Measurements from ENCODE around the gene HDAC10.
A peak's percentile ranks its signal among the peaks of the same experiment; 100 is the strongest.
"Not testable (repeated sequence)": the region's sequence is repeated elsewhere in the genome, so short reads cannot be mapped to it uniquely, and the experiment has no call there.

HDAC10 gene

DNA sequence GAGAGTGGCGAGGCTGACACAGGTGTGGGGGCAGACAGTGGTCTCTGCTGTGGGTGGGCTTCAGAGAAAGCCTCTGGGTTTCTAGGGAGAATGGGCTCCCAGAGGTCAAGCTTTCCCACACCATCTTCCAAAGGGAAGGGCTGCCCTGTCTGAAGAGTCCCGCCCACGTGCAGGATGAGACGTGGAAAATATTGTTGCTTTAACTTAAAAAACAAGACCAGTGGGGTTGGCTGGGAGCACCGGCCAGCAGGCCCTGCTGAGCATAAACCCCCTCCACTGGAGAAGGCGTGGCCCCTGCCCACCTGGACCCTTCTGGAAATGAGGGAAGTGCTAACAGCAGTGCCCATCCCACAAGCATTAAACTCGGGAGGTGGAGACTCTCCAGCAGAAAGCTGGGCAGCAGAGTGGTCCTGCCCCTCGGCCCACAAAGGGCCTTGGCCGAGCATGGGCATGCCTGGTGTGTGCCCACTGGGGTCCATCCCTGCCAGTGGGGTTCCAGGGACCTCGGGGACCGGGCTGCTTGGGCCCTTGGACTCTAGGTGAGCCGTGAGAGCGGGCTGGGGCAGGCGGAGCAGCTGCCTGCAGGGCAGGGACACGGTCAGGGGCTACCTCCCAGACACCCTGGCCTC is 34.9 kb downstream of the HDAC10 start:
- no peak for DNase-seq

GRCh38 chr22:50215297-50216054 is 35.6 kb downstream of the HDAC10 start:
- DNase-seq = no peak

DNA sequence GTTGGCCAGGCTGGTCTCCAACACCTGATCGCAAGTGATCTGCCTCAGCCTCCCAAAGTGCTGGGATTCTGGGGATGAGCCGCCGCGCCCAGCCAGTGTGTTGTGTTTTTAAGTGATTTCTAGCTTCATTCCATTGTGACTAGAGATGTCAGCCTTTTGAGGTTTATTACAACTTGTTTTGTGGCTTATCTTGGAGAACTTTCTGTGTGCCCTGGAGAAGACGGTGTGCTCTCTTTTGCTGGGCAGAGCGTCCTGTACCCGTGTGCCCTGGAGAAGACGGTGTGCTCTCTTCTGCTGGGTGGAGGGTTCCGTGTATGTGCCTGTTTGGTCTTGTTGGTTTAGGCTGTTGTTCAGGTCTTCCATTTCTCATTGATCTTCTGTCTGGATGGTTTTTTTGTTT is 37.8 kb downstream of the HDAC10 start:
- no peak for DNase-seq

DNA sequence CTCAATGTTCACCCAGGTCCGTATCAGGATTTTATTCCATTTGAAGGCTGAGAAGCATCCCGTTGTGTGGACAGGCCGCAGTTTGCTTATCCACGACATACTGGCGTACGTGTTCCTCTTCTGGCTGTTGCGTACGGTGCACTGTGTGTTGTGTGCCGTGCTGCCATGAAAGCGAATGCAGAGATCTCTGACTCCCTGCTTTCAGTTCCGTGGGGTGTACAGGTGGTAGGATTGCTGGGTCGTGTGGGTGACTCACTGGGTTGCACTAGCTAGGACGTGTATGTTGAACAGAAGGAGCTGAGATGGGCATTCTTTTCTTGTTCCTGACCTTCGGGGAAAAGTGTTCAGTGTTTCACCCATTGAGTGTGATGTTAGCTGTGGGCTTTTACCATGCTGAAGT is 39.9 kb downstream of the HDAC10 start:
- DNase-seq = no peak

- no peak for DNase-seq
Measured at GRCh38 chr22:50210378-50211139, 40.5 kb downstream of the HDAC10 start.

- peak; percentile 77 for DNase-seq
Measured at GRCh38 chr22:50209893-50210292, 41.2 kb downstream of the HDAC10 start.

DNA sequence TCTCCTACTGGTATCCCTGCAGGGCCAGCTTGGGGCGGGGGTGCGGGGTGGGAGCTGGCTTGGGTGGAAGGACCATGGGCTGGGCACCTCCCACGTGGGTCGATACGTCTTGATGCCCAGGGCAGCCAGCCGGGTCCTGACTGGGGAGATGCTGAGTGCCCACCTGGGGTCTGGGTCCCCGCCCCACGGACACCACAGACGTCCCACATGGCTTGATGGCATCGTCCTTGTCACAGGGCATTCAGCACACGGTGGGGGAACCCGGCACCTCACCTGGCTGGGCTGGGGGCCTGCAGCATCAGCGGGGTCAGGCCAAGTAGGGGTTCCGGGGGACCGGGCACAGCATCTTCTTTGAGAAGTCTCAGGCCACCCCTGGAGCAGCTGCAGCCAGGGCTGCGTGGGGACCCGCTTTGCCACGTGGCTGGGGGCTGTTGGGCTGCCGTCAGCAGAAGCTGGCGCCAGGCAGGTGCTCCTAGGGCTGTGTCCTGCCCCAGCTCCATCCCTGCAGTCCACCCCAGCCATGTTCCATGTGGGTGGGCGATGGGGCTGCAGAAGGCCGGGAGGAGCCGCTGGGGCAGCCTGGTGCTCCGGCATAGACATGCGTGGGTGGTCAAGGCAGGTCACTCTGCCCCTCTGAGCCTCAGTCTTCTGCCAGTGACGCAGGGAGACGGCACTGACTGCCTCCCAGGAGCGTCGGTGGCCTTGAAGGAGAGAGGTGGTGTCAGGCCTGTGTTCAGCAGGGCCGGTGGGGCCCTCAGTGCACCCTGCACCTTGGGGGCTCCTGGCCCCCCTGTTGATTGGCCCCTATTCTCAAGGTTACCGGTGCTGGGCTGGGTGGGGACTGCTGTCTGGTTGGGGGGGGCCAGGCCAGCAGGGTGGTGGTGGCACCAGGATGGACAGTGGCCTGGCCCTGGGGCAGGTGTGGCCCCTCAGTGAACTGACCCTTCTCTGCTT is 41.8 kb downstream of the HDAC10 start:
- no peak for DNase-seq

DNA sequence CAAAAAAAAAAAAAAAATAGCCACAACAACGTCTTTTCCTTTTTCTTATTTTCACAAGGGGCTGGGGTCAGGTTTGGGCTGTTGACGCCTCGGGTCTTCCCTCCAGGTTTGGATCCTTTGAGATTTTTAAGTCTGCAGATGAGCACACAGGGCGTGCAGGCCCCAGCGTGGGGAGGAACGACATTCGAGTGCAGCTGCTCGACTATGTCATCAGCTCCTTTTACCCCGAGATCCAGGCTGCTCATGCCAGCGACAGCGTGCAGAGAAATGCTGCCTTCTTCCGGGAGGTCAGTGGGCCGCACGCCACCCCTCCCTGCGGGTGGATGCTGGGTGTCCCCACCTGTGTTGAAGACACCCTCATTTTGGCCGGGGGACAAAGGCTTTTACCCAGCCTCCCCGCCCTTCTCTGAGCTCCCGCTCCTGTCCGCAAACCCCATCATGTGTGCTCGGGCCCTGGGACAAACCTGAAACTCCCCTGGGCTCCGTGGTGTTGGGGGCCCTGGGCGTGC is 42.6 kb downstream of the HDAC10 start:
- DNase-seq = no peak

DNA sequence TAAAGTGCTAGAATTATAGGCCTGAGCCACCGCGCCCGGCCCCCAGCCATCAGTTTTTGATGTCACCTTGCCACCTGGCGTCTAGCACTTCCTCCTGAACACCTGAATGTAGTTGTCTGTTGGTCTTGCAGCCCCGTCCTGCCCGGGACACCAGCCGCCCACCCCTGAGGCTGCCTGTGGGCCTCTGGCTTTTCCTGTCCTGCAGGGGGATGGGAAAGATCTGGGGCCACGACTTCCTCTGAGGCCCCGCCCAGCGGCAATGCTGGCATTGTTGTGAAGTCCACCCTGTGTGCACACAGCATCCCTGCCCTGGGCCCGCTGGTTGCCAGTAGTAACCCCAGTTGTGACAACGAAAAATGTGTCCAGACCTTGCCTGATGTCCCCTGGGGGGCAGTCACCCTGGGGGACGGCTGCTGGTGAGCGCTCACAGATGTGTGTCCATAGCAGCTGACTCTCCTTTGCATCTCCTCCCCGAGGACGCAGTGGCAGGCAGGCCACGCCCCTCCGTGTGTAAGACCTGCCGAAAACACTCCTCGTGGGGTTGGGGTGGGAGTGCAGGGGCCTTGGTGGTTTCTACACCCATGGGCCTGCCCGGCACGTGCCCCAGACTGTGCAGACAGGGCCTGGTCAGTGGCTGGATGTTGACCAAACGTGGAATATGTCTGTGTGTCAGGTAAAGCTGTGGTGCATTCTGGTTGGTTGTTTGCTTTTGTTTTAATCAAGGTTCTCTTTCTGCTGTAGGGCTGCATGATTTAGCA is 43.5 kb downstream of the HDAC10 start:
- DNase-seq = no peak

DNA sequence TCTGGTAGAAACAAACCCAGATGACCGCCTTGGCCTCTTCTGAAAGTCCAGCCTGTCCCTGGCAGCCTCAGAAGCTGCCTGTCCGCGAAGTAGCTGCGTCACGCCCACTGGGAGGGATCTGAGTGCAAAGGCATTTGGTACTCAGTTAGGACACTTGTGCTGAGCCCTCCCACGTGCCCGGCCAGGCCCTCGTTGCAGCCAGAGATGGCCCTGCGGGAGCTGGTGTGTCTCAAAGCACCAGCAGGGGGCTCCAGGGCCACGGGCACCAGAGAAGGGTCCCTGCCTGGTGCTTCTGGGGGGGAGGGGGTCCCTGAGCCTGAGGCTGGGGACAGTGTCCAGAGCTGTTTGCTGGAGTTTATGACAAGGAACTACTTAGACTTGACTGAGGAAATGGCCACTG is 44.5 kb downstream of the HDAC10 start:
- no peak for DNase-seq

DNA sequence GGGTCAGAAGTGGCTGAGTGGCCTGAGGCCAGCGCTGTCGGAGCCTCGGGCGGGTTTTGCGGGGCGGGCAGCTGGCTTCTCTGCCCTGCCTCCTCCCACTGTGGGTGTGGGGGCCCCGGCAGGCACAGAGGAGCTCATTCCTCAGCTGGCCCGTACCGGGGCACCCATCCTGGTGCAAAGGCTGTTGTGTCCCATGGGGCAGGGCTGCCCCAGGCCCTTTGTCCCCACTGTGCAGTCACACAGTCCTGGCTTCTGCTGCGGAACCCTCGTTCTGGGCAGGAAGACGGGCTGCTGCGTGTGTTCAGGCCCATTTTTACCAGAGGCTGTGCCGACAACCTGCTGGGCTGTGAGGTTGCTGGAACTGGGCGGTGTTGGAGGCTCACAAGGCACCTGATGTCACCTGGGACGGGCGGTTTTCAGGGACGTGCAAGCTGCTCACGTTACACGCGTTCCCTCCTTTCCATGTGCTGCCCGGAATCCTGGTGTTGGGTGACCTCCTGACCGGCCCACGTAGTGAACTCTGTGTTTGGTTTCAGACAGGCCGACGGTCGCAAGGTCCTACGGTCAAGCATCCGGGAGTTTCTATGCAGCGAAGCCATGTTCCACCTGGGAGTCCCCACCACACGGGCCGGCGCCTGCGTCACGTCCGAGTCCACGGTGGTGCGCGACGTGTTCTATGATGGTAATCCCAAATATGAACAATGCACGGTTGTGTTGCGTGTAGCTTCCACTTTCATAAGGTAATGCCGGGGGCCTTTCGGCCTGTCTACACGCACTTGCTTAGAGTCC is 45.1 kb downstream of the HDAC10 start:
- DNase-seq = no peak

DNA sequence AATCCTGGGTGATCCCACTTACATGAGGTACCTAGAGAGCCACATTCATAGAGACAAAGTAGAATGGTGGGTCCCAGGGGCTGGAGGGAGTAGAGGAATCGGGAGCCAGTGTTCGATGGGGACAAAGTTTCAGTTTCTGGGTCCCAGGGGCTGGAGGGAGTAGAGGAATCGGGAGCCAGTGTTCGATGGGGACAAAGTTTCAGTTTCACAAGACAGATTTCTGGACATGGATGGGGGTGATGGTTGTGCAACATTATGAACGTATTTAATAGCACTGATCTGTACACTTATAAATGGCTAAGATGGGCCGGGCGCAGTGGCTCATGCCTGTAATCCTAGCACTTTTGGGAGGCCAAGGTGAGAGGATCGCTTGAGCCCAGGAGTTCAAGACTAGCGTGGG is 46.1 kb downstream of the HDAC10 start:
- not testable (repeated sequence) for DNase-seq

GRCh38 chr22:50204571-50204970 is 46.5 kb downstream of the HDAC10 start:
- no peak for DNase-seq

DNA sequence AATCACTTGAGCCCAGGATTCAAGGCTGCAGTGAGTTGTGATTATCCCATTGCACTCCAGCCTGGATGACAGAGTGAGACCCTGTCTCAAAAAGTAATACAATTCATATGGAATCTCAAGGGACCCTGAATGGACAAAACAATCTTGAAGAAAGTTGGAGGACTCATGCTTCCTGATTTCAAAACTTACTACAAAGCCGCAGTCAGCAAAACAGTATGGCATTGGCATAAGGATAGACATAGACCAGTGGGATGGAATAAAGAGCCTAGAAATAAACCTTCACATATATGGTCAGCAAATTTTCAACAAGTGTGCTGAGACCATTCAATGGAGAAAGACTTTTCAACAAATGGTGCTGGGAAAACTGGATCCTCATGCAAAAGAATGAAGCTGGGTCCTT is 47.8 kb downstream of the HDAC10 start:
- DNase-seq = no peak

DNA sequence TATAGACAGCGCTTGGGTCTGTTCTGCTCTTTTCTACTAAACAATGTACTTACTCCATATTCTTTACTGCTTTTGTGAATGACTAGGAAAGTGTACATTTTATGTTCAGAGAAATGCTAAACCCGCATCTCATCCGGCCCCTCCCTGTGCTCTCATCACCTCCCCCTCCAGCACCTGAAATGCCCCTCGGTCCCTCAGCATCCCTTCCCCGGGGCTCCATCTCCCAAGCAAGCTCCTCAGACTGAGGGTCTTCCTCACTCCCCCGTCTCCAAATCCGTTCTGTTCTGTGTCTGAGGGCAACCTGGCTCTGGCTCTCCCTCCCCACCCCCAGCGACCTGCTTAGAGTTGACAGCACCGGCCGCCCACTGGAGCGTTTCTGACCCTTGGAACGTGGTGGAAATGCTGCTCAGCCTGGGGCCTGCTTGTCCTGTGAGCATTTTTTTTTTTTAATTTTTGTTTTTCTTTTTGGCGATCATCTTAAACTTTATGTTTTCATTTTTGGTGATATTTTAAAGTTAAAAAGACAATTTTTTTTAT is 48.9 kb downstream of the HDAC10 start:
- DNase-seq = no peak

GRCh38 chr22:50201191-50202129 is 49.6 kb downstream of the HDAC10 start:
- no peak for DNase-seq

DNA sequence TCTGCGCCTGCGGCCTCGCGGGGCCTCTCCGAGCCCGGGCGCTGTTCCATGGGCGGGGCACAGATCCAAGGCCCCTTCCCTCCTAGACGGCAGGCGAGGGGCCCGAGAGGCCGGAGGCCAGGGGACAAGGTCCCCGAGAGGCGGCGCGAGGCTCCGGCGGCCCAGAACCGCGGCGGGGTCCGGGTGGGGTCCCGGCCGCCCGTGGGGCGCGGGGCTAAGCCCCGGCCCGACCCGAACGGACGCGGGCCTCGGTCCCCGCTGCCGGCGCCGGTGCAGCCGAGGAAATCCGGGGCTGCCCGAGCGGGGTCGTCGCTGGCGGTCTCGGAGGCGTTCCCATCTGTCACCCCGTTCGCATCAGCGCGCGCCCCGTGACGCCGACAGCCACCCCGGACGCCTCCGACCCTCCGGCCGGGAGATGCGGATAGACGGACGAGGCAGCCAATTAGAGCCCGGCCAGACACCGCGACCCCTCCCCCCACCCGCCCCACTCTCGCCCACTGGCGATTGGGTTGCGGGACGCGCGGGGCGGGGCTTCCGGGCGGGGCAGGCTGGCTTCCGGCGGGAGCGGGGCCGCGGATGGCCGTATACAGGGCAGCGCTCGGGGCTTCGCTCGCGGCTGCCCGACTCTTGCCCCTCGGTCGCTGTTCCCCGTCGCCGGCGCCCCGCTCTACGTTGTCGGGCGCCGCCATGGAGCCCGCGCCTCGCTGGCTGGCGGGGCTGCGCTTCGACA is 50.4 kb downstream of the HDAC10 start, which contains the start of gene SELENOO:
Gene SELENOO, plus strand, starts transcription at position 551 of the 730 bp plus-strand sequence. Its CDS starts 26 bp downstream, at position 577.
- DNase-seq = peak; percentile 94

GRCh38 chr22:50199829-50200460 is 51.1 kb downstream of the HDAC10 start:
- DNase-seq = no peak

All from CD4-positive, alpha-beta T cell treated with Interleukin-12 subunit alpha and Interleukin-12 subunit beta, for 1 hour (primary cell).